ENCODE measurements around the gene GPR158. TPM values are rescaled to one million over a fixed set of nuclear protein-coding genes. Genes with fewer than 3 reads are reported as not detected.
A peak's percentile ranks its signal among the peaks of the same experiment; 100 is the strongest.
"Not testable (repeated sequence)": the region's sequence is repeated elsewhere in the genome, so short reads cannot be mapped to it uniquely, and the experiment has no call there.

Gene GPR158, protein sequence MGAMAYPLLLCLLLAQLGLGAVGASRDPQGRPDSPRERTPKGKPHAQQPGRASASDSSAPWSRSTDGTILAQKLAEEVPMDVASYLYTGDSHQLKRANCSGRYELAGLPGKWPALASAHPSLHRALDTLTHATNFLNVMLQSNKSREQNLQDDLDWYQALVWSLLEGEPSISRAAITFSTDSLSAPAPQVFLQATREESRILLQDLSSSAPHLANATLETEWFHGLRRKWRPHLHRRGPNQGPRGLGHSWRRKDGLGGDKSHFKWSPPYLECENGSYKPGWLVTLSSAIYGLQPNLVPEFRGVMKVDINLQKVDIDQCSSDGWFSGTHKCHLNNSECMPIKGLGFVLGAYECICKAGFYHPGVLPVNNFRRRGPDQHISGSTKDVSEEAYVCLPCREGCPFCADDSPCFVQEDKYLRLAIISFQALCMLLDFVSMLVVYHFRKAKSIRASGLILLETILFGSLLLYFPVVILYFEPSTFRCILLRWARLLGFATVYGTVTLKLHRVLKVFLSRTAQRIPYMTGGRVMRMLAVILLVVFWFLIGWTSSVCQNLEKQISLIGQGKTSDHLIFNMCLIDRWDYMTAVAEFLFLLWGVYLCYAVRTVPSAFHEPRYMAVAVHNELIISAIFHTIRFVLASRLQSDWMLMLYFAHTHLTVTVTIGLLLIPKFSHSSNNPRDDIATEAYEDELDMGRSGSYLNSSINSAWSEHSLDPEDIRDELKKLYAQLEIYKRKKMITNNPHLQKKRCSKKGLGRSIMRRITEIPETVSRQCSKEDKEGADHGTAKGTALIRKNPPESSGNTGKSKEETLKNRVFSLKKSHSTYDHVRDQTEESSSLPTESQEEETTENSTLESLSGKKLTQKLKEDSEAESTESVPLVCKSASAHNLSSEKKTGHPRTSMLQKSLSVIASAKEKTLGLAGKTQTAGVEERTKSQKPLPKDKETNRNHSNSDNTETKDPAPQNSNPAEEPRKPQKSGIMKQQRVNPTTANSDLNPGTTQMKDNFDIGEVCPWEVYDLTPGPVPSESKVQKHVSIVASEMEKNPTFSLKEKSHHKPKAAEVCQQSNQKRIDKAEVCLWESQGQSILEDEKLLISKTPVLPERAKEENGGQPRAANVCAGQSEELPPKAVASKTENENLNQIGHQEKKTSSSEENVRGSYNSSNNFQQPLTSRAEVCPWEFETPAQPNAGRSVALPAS (N-terminal part only)
- total RNA-seq: 0.21 TPM

DNA sequence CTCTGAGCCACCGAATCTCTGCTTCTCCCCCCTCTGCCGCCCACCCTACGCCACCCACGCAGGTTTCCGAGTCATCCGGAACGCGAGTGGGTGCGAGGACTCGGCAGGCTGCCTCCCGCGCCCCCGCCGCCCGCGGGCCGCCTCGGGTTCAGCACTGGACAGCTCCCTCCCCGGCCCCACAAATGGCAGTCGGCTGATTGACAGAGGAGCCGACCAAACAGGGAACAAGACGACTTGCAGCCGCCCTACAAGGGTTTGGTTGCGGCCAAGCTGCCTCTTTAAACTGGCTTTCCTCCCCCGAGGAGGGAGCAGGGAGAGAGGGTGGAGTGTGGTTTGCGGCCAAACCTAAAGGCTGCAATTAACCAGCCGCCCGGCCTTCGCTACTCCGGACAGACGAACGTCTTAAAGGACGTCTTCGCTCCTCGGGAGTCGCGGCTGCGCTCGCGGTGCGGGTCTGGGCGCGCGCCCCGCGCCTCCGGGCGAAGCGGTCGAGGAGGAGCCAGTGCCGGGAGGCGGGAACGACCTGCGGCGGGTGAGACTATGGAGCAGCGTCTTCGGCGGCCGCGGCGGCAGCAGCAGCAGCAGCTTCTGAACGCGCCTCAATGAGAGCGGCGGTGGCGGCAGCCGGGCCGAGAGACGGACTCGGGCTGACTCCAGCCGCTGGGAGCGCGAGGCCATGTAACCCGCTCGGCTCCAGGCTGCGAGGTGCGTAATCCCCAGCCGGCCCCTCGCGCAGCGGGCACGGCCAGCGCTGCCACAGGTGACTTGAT is at the start of gene GPR158:
Gene GPR158 (plus strand): TSS at position 541 of the 770 bp plus-strand sequence. CDS start 420 bp downstream, outside the sequence.
- peak; percentile 84 for DNase-seq (ENCODE audit: low spot score)

DNA sequence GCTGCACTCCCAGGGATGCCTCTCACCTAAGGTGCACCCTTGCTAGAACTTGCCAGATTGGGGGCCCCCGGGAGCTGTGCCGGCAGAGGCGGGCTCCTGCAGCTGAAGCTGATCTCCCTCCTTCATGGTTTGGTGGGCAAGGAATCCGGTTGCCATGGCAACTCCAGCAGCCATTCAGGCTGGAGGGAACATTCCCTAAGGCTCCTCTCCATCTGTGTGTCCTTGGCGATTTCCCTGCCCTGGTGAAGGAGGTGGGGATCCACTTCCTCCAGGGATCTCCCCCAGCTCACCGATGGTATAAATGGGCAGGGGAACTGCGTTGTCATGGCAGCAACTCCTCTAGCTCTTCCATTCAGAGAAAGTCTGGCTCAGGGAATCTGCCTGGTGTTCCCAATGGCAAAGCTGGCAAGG is 49.6 kb upstream of the GPR158 start:
- no peak for DNase-seq (ENCODE audit: low spot score)

GRCh38 chr10:25129592-25129991 is 45.2 kb upstream of the GPR158 start:
- no peak for DNase-seq (ENCODE audit: low spot score)

GRCh38 chr10:25130906-25131305 is 43.9 kb upstream of the GPR158 start:
- DNase-seq (ENCODE audit: low spot score): no peak

DNA sequence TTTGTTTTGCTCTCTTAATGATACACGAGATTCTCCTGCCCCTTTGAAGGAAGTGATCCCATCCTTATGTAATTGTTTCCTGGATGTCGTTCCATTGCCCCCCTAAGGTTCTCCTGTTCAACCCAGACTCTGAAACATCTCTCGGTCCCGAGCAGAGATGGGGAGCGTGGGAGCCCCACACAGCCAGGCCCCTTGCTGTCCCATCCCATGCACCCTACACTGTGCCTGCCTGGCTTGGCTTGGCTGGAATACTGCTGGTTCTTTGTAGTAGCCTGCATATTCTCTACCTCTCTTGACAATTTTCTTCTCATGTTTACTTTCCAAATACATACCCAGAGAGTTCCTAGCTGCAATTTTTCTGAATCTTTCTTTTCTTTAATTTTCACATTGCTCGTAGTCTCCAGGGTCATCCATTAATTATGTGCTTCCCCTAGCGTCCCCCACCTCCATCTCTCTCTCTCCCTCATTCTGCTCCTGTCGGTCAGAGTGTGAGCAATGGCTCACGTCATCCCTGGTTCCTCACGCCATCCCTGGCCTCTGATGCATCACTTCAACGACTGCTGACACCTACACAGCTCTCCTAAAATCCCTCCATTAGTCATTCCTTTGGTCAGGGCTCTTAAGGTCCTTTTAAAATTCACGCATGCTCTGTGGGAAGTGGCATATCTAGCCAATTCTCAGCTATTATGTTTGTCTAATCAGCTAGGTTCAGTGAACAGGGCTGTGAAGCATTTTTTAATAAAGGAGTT is 32.5 kb upstream of the GPR158 start:
- DNase-seq (ENCODE audit: low spot score): no peak

GRCh38 chr10:25157650-25158049 is 17.2 kb upstream of the GPR158 start:
- no peak for DNase-seq (ENCODE audit: low spot score)

GRCh38 chr10:25159591-25159990 is 15.2 kb upstream of the GPR158 start:
- no peak for DNase-seq (ENCODE audit: low spot score)

DNA sequence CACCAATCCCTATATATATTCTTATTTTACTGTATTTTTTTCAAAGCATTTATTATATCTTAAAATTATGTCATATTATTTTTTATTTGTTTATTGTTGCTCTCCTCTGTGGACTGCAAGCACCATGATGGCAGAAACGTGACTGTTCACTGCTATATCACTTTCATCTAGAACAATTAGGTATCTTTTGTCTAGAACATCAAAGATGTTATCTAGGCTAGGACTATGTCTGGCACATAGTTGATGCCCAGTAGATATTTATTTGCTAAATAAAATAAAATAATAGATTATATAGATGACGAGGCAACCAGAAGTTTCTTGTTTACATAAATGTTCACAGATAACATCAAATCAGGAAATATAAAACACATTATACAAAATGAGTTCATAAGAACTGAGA is 12.4 kb upstream of the GPR158 start:
- no peak for DNase-seq (ENCODE audit: low spot score)

GRCh38 chr10:25163464-25163863 is 11.3 kb upstream of the GPR158 start:
- not testable (repeated sequence) for DNase-seq (ENCODE audit: low spot score)

- no peak for DNase-seq (ENCODE audit: low spot score)
These were observed 5.1 kb upstream of the GPR158 start for GRCh38 chr10:25169740-25170139.

DNA sequence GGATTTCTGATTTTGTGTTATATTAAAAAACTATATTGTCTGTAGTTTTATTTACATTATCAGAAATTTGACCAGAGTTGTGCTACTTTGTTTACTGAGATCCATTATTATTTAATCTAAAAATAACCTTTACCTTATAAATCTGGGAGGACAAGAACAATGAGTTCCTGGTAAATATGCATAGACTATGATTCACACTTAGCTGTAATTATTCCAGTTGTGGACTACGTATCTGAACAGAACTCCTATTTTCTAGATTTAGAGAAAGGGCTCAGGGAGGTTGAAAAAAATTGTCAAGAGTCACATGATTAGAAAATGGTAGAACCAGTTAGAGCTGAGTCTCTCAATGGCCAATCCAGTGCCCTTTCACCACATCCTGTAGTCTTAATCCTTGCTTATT is 4.2 kb upstream of the GPR158 start:
- no peak for DNase-seq (ENCODE audit: low spot score)

DNA sequence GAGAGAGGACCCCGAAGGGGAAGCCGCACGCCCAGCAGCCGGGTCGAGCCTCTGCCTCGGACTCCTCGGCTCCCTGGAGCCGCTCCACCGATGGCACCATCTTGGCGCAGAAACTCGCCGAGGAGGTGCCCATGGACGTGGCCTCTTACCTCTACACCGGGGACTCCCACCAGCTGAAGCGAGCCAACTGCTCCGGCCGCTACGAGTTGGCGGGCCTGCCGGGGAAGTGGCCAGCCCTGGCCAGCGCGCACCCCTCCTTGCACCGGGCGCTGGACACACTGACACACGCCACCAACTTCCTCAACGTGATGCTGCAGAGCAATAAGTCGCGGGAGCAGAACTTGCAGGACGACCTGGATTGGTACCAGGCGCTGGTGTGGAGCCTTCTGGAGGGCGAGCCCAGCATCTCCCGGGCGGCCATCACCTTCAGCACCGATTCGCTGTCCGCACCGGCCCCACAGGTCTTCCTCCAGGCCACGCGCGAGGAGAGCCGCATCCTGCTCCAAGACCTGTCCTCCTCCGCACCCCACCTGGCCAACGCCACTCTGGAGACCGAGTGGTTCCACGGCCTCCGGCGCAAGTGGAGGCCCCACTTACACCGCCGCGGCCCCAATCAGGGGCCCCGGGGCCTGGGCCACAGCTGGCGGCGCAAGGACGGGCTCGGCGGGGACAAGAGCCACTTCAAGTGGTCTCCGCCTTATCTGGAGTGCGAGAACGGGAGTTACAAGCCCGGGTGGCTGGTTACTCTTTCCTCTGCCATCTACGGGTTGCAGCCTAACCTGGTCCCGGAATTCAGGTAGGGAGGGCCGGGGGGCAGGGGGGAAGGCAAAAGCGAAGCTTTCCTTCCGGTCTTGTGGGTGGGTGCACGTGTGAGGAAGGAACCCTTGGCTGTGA is 973 bp downstream of the GPR158 start:
- no peak for DNase-seq (ENCODE audit: low spot score)

DNA sequence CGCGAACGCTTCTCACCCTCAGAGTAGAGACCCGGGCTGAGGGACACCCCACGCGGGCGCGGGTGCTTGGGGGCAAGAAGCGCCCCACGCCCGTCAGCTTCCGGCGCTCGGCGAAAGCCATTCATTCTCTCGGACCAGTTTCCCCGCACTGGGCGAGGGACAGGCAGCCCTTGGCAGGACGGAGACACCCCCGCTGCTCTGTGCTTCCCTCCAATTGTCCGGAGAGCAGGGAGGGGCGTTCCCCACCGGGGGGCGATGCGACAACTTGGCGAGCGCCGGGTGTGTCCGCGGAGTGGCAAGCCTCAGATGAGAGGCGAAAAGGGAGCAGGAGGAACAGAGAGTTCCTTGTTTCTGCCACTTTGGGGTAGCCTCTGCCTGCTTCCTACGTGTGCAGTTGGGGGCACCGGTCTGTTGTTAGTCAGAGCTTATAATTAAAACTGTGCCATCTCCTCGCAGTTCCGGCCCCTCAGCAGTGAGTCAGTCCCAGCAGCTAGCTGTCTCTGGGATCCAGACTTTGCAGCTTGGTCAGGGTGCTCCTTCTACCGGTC is 1.7 kb downstream of the GPR158 start:
- DNase-seq (ENCODE audit: low spot score): no peak

DNA sequence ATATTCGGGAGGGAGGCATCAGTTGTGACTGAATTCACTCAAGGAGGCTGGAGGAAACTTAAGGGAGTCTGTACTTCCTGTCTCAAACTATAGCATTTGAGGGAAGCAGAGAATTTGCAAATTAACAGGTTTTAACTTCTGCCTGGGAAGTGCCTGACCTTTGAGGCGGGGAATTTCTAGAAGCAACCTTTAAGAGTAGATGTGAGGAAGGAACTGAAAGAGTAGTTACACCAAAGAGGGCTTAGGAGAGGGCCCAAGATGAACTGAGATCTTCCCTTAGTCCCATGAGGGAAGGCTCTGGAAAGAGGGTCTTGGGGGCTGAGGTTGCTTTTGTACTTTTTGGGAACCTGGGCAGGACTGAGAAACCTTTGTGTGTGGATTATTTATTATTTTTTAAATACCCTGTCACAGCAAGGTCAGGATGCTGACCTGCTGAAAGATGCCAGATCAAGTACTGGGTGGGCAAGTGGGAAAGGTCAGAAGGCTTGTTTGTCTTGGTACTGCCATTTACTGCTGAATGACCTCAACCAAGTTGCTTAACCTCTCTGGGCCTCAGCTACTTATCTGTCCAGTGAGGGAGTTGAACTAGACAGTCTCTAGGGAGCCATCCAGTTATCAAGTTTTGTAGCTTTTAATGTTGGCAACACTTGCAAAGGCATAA is 2.4 kb downstream of the GPR158 start:
- DNase-seq (ENCODE audit: low spot score): no peak

- DNase-seq (ENCODE audit: low spot score): no peak
These were observed 2.9 kb downstream of the GPR158 start for GRCh38 chr10:25177754-25178135.

GRCh38 chr10:25178411-25178810 is 3.6 kb downstream of the GPR158 start:
- DNase-seq (ENCODE audit: low spot score): no peak

DNA sequence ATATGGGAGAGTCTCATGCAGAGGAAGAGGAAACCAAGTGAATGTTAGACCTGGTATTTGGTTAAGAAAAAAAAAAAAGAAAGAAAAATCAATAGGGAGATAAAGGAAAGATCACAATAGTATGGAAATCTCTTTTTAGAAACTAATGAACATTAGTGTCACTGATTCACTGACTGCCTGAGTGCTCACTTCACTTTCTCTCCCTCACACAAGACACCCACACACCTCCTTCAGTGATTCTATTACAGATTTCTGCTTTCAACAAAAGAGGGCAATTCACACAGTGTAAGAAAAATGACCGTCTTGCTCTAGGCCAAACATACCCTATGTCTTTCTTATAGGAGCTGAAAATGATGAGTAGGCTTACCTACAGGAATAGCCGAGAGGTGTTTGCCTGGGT is 6.0 kb downstream of the GPR158 start:
- DNase-seq (ENCODE audit: low spot score): no peak

DNA sequence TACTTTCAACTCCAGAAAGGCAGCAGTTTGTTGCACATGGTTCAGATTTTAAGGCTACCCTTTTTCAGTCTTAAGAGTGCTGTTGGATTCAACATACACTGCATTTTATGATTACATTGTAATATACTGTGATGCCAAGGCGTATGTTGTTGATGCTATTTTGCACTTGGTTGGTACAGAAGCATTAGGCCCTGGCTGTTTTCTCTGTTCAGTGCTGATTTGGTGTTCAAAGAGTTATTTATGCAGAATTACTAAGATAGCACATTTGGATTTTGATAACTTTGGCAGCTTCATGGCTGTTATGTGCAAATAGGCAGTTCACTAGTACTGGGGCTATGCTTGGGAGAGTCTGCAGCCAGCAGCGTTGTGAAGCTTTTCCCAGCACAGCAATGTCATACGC is 7.8 kb downstream of the GPR158 start:
- DNase-seq (ENCODE audit: low spot score): no peak
